Prostate gland (tissue), 2 donors: Measurements from ENCODE around the gene ZMPSTE24. TPM values are rescaled to one million over a fixed set of nuclear protein-coding genes. Genes with fewer than 3 reads are reported as not detected.

Experiments
- DNase-seq: peaks from one replicate; pipeline ENCODE4 v3.0.0-alpha.2; 2019; ENCODE audit warnings: low spot score
- H3K27ac ChIP-seq, 2 donors: fragments of 200-600 bp; sonication (generic); 2 replicates each; pipeline ENCODE4 v1.5.1; 2017 to 2019
- H3K27me3 ChIP-seq: fragments of 200-600 bp; sonication (generic); replicated peaks from 2 replicates; pipeline ENCODE4 v1.5.1; 2019; ENCODE audit not compliant: insufficient read depth
- H3K36me3 ChIP-seq, 2 donors: fragments of 200-600 bp; sonication (generic); 1 replicate in 1 of 2; 2 replicates in 1 of 2; pipeline versions ENCODE4 v1.5.1 to v1.8.1; 2017 to 2019
- H3K4me1 ChIP-seq: fragments of 200-600 bp; sonication (generic); replicated peaks from 2 replicates; pipeline ENCODE4 v1.5.1; 2019
- H3K4me3 ChIP-seq, 2 donors: fragments of 200-600 bp; sonication (generic); 2 replicates each; pipeline ENCODE4 v1.5.1; 2017 to 2019
- H3K9me3 ChIP-seq: fragments of 200-600 bp; sonication (generic); 2 replicates; pipeline ENCODE4 v1.5.1; 2017
- POLR2A ChIP-seq: fragments of 450-650 bp; IDR thresholded peaks from one replicate; pipeline ENCODE4 v1.6.1; 2016; ENCODE audit warnings: antibody characterized with exemption, mild to moderate bottlenecking
- POLR2AphosphoS5 ChIP-seq: sonication (generic); formaldehyde crosslinking; IDR thresholded peaks from one replicate; pipeline ENCODE4 v1.6.1; 2017; ENCODE audit warnings: antibody characterized with exemption
- WGBS: methylation state at CpG from one replicate; pipeline ENCODE4 v1.1.5; 2018; 5-methylcytosine and 5-hydroxymethylcytosine counted together
- intact Hi-C: fragments of 100-400 bp; cut with DNase I; formaldehyde crosslinking; loops from one replicate; pipeline ENCODE4 v1.14.2; 2022
- total RNA-seq, 2 donors: library from RNA; depleted of rRNA; stranded (reverse); fragments of >200 nt; gene quantifications; one replicate each; pipeline ENCODE4 v1.1.0, GENCODE V29; 2016
- TF ChIP-seq, protein P1 (sequence below), 4 experiments: fragments of 200-600 bp in 2 of 4; fragments of 450-650 bp in 2 of 4; sonication (generic) in 2 of 4; IDR thresholded peaks; 1 replicate in 3 of 4; 2 replicates in 1 of 4; pipeline ENCODE4 v1.5.1; 2016 to 2019; ENCODE audit warnings: antibody characterized with exemption in 4 of 4, mild to moderate bottlenecking in 2 of 4, moderate library complexity in 2 of 4

ZMPSTE24 gene
- total RNA-seq, 2 donors from 2014 or later: 32.8 to 57.7 TPM

DNA sequence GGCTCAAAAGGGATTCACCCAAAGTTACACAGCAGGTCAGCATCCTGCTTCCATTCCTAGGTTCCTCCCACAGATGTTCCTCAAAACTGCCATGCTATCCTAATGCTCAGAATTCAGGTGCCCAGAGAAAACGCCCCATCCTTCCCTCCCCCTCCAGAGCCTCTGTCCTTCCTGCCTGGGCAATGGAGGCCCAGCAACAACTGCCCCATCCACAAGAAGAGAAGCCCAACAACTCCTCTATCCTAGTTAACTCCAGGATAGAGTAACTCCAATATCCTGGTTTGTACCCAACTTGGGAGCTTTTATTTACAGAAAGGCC, 42.2 kb downstream of the ZMPSTE24 start:
- no peak for DNase-seq
- no peak for TF ChIP-seq POLR2A
- no peak for TF ChIP-seq POLR2AphosphoS5
- TF ChIP-seq, protein P1, sequence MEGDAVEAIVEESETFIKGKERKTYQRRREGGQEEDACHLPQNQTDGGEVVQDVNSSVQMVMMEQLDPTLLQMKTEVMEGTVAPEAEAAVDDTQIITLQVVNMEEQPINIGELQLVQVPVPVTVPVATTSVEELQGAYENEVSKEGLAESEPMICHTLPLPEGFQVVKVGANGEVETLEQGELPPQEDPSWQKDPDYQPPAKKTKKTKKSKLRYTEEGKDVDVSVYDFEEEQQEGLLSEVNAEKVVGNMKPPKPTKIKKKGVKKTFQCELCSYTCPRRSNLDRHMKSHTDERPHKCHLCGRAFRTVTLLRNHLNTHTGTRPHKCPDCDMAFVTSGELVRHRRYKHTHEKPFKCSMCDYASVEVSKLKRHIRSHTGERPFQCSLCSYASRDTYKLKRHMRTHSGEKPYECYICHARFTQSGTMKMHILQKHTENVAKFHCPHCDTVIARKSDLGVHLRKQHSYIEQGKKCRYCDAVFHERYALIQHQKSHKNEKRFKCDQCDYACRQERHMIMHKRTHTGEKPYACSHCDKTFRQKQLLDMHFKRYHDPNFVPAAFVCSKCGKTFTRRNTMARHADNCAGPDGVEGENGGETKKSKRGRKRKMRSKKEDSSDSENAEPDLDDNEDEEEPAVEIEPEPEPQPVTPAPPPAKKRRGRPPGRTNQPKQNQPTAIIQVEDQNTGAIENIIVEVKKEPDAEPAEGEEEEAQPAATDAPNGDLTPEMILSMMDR (IDR thresholded peaks at IDR 0.05): no peak
- intact Hi-C loops: no loop called here
- H3K36me3 ChIP-seq: no peaks in the 10 kb centered on the region
- no peak overlapping the region for H3K4me3 ChIP-seq
- no peaks in the 10 kb centered on the region for H3K4me1 ChIP-seq
- no peak overlapping the region for H3K27ac ChIP-seq
- 80% methylated on average over 1 of the region's 1 CpG for WGBS
- no peaks in the 10 kb centered on the region for H3K9me3 ChIP-seq
- no peaks in the 10 kb centered on the region for H3K27me3 ChIP-seq

DNA sequence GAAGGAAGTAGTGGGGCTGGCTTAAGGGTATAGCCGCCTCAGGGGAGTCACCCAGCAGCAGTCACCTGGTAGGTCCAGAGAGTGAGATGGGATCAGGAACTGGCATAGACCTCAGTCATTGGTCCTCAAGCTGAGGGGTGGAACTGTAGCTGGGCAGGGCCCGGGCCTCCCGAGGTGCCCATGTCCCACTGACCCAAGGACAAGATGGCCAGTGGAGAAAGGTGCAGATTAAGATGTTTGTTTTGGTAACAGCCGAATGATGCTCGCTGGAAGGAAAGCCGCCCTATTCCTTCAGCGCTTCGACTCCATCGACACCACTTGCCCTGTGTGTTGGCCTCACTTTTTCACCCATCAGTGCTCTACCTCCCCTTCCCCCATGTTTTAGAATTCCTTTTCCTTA, 42.6 kb downstream of the ZMPSTE24 start:
- Histone ChIP-seq H3K36me3 (no peaks in the 10 kb centered on the region), H3K9me3 (no peaks in the 10 kb centered on the region), H3K27ac (no peak overlapping the region), H3K4me1 (peaks cover under 1% of the 10 kb centered on the region), H3K27me3 (no peaks in the 10 kb centered on the region), H3K4me3 (no peak overlapping the region)
- intact Hi-C loops: no loop called here
- 94% methylated on average over 9 of the region's 9 CpGs for WGBS
- DNase-seq: no peak
- TF ChIP-seq POLR2A (no peak), POLR2AphosphoS5 (no peak)
- TF ChIP-seq, protein P1 (IDR thresholded peaks at IDR 0.05): no peak

DNA sequence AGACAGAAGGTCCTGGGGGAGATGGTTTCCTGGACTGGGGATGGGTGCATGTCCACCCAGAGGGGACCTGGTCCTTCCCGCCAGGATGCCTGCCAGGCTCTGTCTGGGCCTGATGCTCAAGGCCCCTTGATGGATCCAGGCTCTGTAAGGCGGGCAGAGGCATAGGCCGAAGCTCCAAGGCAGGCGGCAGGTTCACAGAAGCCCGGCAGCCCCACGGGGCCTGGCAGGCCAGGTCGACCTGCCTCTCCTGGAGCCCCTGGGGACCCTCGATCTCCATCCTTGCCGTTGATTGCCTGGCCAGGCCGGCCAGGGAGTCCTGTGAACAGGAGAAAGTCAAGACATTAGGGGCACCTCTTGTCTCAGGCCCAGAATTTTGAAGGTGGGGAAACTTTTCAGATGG, 43.0 kb downstream of the ZMPSTE24 start:
- 92% methylated on average over 10 of the region's 10 CpGs for WGBS

DNA sequence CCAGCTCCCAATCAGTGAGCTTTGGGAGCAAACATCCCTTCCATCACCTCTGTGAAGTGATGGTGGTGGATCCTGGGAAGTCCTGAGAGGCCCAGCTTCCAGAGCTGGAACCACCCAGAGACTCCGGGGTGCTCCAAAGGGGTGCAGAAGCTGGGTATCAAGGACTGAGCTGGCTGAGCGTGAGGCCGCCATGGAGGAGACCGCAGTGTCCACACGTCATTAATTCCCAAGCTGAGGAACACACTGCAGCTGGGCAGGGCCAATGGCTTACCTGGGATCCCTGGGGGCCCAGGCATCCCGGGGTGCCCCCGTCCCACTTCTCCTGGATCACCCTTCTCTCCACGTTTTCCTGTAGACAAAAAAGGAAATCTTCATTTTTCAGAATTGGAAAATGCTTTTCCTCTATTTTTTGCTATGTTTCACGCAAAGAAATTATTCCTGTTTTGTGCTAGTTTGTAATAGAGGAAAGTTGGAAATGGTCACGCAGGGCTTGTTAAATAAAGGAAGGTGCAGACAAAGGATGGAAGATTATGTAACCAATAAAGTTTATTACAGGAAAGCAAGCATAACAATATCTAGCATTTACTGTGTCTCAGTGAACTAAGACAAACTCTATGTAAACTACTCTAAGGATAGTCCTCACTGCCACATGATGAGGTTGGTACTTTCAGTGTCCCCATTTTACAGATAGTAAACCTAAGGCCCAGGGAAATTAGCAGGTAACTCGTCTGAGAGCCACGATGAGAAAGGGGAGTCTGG, 43.7 kb downstream of the ZMPSTE24 start:
- intact Hi-C loops: no loop called here
- DNase-seq: no peak

More for the DNA sequence above, 43.0 kb downstream of the ZMPSTE24 start:
- no peaks in the 10 kb centered on the region for H3K36me3 ChIP-seq
- no peak overlapping the region for H3K4me3 ChIP-seq
- no peaks in the 10 kb centered on the region for H3K27me3 ChIP-seq
- DNase-seq: no peak
- H3K27ac ChIP-seq: no peak overlapping the region
- H3K9me3 ChIP-seq: no peaks in the 10 kb centered on the region
- TF ChIP-seq, protein P1 (IDR thresholded peaks at IDR 0.05): no peak
- TF ChIP-seq POLR2A (no peak), POLR2AphosphoS5 (no peak)
- intact Hi-C loops: no loop called here
- H3K4me1 ChIP-seq: peaks cover 5% of the 10 kb centered on the region

More for the DNA sequence above, 43.7 kb downstream of the ZMPSTE24 start:
- peaks cover 8% of the 10 kb centered on the region for H3K4me1 ChIP-seq
- TF ChIP-seq, protein P1 (IDR thresholded peaks at IDR 0.05): no peak
- TF ChIP-seq POLR2A: no peak
- peak; percentile 81 for TF ChIP-seq POLR2AphosphoS5
- H3K27ac ChIP-seq: no peak overlapping the region
- no peaks in the 10 kb centered on the region for H3K27me3 ChIP-seq
- no peaks in the 10 kb centered on the region for H3K36me3 ChIP-seq
- H3K9me3 ChIP-seq: no peaks in the 10 kb centered on the region
- no peak overlapping the region for H3K4me3 ChIP-seq
- 83% methylated on average over 12 of the region's 12 CpGs for WGBS
